ENCODE measurements around the gene RNF152.

The RNF152 gene

DNA sequence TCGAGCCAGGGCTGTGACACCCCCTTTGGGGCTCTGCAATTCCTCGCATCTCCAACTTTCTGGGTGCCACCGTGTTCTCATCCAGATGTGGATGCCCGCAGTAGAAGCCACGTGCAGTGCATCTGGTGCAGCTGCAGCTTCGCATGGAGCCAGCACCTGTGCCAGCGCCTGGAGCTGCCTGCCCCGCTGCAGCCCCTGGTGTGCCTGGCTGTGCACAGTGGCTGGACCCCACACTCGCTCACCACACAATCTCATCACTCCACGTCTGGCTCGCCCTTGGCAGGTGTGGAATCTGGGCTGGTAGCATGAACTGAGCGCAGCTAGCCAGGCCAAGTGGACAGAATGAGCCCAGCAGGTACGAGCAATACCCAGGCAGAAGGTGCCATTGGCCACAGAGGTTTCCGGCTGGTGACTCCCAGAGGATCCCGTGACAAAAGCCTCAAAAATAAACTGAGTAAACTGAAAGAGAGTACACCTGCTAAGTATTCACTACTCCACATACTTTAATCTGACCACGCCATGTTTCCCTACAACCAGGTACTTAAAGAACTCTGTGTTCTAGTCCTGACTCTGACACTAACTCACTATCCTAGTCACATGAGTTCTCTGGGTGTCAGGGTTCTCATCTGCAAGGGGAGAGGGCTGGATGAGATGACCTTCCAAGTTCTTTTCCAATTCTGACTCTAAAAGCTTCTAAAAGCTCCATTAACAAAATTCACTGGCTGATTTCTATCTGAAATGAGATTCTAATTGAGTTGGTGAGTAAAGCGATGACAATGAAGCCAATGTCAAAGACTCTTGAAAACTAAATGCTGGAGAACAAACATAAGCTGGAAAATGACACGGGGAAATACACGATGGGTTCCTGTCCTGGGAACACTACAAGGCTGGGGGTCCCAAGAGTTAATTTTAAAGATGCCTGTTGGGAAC, 37.1 kb downstream of the RNF152 start:
- in situ Hi-C loops (cut with MboI; ENCODE audit: low sequenced_read_pairs) = no loop called here

DNA sequence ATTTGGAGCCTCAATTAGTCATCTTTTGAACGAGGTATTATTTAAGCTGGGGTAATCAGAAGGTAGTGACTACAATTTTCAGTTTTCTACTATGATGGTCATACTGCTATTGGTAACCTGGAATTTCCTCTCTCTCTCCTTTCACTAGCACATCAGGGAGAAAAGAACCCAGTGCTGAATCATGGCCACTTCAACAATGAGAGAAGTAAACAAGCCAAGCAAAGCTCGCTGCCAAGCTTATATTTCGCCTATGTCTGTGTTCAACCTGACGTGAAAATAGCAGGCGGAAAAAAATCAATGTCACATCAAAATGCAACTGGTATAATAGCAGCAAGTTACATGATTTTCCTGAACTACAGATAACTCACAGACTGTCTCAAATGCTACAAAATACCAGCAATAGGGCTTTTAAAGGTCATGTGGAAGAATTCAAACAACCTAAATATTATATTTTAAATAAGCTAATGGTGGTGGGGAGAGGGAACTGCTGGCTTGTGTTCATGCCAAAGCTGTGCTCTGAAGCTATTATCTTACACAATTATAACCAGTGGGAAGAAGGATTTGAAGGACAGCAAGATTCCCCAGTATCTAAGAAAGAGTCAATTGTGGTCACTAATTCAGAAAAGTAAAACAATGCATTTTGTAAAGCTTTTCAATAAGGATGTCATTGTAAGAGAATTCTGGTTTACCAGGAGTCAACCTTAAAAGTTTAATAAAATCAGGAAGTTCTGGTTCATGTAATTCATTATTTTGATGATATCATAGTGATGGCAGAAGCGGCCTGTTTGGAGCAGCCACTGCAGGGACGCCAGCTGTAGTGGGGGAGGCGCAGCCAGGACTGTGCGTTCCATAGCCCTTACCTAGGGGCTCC, 38.0 kb downstream of the RNF152 start:
- in situ Hi-C loops (cut with MboI; ENCODE audit: low sequenced_read_pairs) = no loop called here

DNA sequence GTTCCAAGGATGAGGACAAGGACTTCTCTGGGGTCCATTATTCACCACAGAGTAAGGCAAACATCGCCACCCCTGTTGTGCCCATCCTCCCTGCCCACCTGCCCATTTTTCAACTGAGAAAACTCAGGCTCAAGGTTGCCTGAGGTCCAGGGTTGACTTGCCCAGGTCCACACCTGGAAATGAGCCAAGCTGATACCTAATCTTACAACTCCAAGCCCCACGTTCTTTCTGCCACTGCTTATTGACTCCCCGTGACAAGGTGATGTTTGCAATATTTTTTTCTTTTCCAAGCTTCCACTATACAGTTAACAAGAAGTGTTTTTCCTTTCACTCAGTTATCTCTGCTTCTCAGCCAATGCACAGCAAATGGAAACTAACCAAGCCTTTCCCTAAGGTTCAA, 39.0 kb downstream of the RNF152 start:
- in situ Hi-C loops (cut with MboI; ENCODE audit: low sequenced_read_pairs) = no loop called here

DNA sequence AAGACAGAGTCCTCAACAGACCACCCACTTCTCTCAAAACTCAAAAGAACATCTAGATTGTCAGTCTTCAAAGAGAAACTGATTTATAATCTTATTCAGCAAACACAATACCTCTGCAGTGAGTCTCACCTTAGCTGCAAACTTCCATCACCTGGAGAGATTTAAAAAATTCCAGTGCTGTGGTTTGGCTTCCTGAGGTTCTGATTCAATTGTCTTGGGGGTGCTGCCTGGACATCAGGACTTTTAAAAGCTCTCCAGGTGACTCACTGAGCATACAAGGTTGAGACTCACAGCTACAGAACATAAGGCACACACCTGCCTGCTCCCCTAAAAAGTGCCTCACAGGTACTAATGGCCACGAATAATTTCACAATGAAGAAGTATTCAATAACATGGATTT, 40.3 kb downstream of the RNF152 start:
- in situ Hi-C loops (cut with MboI; ENCODE audit: low sequenced_read_pairs) = no loop called here

GRCh38 chr18:61851940-61852451, 40.8 kb downstream of the RNF152 start:
- in situ Hi-C loops (cut with MboI; ENCODE audit: low sequenced_read_pairs) = no loop called here

- in situ Hi-C loops (cut with MboI; ENCODE audit: low sequenced_read_pairs) = no loop called here
Observed at GRCh38 chr18:61851279-61851678, 41.5 kb downstream of the RNF152 start.

DNA sequence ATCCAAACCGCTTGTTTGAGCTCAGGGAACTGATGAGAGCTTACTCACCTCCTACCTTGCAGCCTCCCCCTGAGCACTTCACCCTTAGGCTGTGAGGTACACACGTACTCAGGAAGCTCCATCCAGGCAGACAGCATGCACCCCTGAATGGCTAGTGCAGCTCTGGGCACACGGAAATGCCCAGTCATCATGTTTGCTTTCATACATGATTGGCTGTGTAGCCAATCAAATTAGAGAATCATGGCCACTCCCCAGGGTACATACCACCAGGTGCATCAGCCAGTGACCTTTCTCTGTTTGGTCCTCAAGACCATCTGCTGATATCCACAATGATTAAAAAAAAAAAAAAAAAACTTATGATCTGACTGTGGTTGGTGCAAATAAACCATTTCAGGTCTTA, 42.1 kb downstream of the RNF152 start:
- in situ Hi-C loops (cut with MboI; ENCODE audit: low sequenced_read_pairs) = no loop called here

DNA sequence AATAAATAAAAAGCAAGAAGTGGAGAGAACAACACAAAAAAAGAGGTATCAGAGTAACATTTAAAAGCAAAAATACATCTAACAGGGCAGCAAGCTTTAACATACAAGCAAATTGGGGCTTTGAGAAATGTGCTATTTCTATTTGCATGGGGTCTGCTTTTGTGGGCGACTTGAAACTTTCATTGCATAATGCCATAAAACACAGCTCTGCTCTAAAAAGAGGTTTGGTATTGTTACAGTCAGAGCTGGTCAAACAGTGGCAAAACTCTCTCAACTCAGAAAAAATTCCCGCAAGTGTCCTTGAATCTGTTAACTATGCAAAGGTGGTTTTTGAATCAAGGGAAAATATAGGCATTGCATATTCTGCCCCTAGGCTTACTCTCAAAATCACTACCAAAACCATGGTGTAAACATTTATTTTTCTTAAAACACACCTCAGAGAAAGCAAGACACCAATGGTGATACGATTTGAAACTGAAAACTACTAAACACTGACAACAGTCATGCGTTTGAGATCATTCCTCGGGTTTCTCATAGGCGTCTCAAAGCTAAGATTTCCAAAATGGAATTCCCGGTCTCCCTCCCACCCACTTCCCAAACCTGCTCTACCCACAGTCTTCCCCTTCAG, 45.5 kb downstream of the RNF152 start:
- in situ Hi-C loops (cut with MboI; ENCODE audit: low sequenced_read_pairs) = no loop called here

GRCh38 chr18:61845197-61845596, 47.6 kb downstream of the RNF152 start:
- in situ Hi-C loops (cut with MboI; ENCODE audit: low sequenced_read_pairs) = no loop called here

DNA sequence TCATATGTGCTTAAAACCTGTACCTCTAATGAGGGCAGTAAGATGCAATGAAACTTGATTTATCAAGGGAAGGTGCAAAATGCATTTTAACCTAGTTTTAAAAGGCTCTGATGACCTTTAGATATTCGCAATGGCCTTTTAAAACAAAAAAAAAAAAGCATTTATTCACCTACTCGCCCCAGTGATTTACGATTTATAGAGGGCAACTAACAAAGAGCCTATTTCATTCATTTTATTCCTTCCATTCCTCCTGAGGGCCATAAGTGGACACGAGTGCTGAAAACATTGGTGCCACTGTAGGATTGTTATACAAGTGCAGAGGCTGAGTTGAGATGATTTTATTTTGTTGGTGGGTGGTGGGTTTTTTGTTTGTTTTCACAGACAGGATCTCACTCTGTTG, 48.1 kb downstream of the RNF152 start:
- in situ Hi-C loops (cut with MboI; ENCODE audit: low sequenced_read_pairs) = no loop called here

GRCh38 chr18:61842146-61842545, 50.7 kb downstream of the RNF152 start:
- in situ Hi-C loops (cut with MboI; ENCODE audit: low sequenced_read_pairs) = no loop called here

DNA sequence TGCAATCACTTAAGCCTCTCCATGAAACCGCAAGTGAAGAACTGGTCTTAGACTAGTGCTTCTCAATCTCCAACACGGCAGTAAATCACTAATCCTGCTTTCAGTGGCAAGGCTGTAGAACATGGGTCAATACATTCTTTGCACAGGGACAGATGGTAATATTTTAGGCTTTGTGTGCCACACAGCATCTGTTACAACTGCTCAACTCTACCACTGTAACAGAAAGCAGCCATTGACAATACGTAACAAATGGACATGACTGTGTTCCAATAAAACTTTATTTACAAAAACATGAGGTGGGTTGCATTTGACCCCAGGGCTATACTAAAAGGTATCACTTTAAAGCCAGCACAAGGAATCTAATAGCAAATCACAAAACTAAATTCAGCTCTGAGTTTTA, 51.1 kb downstream of the RNF152 start:
- in situ Hi-C loops (cut with MboI; ENCODE audit: low sequenced_read_pairs) = no loop called here

- in situ Hi-C loops (cut with MboI; ENCODE audit: low sequenced_read_pairs) = no loop called here
Observed at GRCh38 chr18:61840324-61840723, 52.5 kb downstream of the RNF152 start.

GRCh38 chr18:61838521-61838920, 54.3 kb downstream of the RNF152 start:
- in situ Hi-C loops (cut with MboI; ENCODE audit: low sequenced_read_pairs) = no loop called here

DNA sequence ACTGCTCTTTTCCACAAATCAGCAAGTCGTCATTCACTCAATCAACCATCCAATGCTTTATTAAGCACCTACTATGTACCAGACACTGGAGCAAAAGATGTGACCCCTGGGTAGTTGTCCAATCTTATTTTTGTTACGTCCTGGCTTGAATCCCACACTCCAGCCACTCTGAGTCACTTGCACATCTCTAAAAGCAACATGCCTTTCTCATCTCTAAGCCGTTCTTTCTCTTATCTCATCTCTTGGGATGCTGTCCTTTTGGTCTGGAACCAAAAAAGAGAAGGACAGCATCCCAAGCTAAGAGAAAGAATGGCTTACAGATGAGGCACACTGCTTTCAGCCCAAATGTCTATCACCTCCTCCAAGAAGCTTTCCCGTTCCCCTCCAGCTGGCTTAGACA, 58.8 kb downstream of the RNF152 start:
- in situ Hi-C loops (cut with MboI; ENCODE audit: low sequenced_read_pairs) = no loop called here

DNA sequence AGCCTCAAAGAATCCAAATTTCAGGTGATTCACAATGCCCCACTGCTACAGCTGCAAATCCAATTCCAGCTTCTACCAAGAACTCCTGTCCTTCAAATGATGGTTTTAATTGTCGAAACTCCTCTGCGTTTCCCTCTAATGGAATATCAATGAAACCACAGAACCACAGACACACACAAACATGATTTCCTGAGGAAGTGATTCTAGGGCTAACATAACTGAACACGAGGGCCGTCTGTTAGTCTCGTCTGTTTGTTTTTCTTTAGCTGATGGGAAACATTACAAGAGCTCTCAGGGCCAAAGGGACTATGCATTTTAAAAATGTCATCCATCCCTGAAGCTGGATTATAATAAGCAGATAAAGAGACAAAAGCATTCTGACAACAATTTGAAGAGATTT, 59.4 kb downstream of the RNF152 start:
- in situ Hi-C loops (cut with MboI; ENCODE audit: low sequenced_read_pairs) = no loop called here

- in situ Hi-C loops (cut with MboI; ENCODE audit: low sequenced_read_pairs) = no loop called here
Observed at GRCh38 chr18:61832858-61833257, 59.9 kb downstream of the RNF152 start.

- in situ Hi-C loops (cut with MboI; ENCODE audit: low sequenced_read_pairs) = no loop called here
Observed at GRCh38 chr18:61831071-61831470, 61.7 kb downstream of the RNF152 start.

GRCh38 chr18:61829108-61829507, 63.7 kb downstream of the RNF152 start:
- in situ Hi-C loops (cut with MboI; ENCODE audit: low sequenced_read_pairs) = no loop called here

DNA sequence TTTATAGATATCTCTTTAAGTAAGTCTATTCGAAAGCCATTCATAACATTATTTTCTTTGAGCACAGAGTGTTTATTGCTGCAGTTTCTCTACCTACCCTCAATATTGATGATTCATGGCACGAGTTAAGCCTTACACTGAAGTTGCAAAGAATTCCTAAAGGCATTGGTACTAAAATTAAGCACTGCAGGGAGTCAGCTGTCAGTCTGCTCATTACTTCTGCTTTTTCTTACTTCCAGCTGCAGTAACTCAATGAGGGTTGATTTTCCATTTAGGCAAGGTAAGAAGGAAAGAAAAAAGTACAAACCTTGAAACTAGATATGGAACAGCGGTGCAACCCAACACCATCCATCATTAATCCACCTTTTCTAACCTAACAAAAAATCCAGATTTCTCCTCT, 65.2 kb downstream of the RNF152 start:
- in situ Hi-C loops (cut with MboI; ENCODE audit: low sequenced_read_pairs) = no loop called here

DNA sequence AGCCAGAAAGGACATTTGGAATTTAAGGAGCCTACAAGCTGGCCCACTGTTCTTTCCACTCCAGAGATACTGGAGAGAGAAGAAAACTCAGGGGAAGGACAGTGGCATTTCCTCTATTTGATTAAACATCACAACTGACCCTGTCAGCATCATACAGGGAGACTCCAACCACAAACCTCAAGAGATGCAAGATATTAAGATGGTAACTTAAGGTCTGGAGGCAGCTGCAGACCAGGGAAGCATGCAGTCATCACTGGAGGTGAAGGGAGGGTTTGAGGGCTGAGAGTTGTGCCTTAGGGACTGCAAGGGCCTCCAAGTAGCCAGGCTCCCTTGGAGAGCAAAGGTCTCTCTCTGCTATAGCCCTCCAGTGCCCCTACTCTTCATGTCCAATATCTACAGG, 67.4 kb downstream of the RNF152 start:
- in situ Hi-C loops (cut with MboI; ENCODE audit: low sequenced_read_pairs) = no loop called here
